ENCODE results near the gene ATP6V0C. TPM values are rescaled to one million over a fixed set of nuclear protein-coding genes. Genes with fewer than 3 reads are reported as not detected.

The ATP6V0C gene
- total and polyA plus RNA-seq, 4 donors: 17.6 to 132 (median 60.6) TPM

- TF ChIP-seq, protein P1, sequence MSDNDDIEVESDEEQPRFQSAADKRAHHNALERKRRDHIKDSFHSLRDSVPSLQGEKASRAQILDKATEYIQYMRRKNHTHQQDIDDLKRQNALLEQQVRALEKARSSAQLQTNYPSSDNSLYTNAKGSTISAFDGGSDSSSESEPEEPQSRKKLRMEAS (IDR thresholded peaks at IDR 0.05): no peak
- TF ChIP-seq, protein P2, sequence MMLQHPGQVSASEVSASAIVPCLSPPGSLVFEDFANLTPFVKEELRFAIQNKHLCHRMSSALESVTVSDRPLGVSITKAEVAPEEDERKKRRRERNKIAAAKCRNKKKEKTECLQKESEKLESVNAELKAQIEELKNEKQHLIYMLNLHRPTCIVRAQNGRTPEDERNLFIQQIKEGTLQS (IDR thresholded peaks at IDR 0.05): no peak
Observed at GRCh38 chr16:2517954-2518605, 4.3 kb downstream of the ATP6V0C start (continued).

- no peak for DNase-seq (ENCODE audit: low spot score)
- Histone ChIP-seq H3K27ac (ENCODE audit: low read depth in 1 of 2, low read length in 2 of 2) (peak overlapping the region in 1 of 2 donors; percentile 56), H3K27me3 (ENCODE audit: control insufficient read depth in 4 of 4, insufficient read depth in 4 of 4, low read length in 3 of 4) (no peaks in the 10 kb centered on the region), H3K4me3 (ENCODE audit: low read depth in 1 of 3, low read length in 3 of 3) (no peak overlapping the region), H3K36me3 (ENCODE audit: control insufficient read depth in 4 of 4, insufficient read depth in 3 of 4, low read depth in 1 of 4, low read length in 3 of 4) (peaks cover 0 to 2% (median 2%) of the 10 kb centered on the region in 4 donors), H3K9ac (ENCODE audit: low read depth in 1 of 2, low read length in 2 of 2) (no peak overlapping the region), H3K9me3 (ENCODE audit: control insufficient read depth in 4 of 4, low read length in 3 of 4) (no peaks in the 10 kb centered on the region), H3K4me1 (ENCODE audit: control insufficient read depth in 4 of 4, insufficient read depth in 4 of 4, low read length in 3 of 4) (peaks cover 26 to 76% (median 71%) of the 10 kb centered on the region in 4 donors)
- TF ChIP-seq GABPA (IDR thresholded peaks at IDR 0.05 in 1 of 2, conservative IDR thresholded peaks at IDR 0.05 in 1 of 2) (no peak), TAF1 (conservative IDR thresholded peaks at IDR 0.05) (no peak), EGR1 (IDR thresholded peaks at IDR 0.05; ENCODE audit: low read depth in 2 of 2) (no peak), JUND (IDR thresholded peaks at IDR 0.05) (no peak), SP1 (IDR thresholded peaks at IDR 0.05) (no peak), FOXA1 (IDR thresholded peaks at IDR 0.05) (no peak), RAD21 (IDR thresholded peaks at IDR 0.05) (no peak), YY1 (IDR thresholded peaks at IDR 0.05) (no peak), HNF4G (IDR thresholded peaks at IDR 0.05) (no peak), NR2F2 (IDR thresholded peaks at IDR 0.05) (no peak), ZBTB33 (IDR thresholded peaks at IDR 0.05) (no peak), FOXA2 (IDR thresholded peaks at IDR 0.05) (no peak), RXRA (IDR thresholded peaks at IDR 0.05) (no peak), REST (IDR thresholded peaks at IDR 0.05) (no peak), HNF4A (conservative IDR thresholded peaks at IDR 0.05) (no peak)
- TF ChIP-seq, protein P1 (IDR thresholded peaks at IDR 0.05): no peak
- TF ChIP-seq, protein P3, sequence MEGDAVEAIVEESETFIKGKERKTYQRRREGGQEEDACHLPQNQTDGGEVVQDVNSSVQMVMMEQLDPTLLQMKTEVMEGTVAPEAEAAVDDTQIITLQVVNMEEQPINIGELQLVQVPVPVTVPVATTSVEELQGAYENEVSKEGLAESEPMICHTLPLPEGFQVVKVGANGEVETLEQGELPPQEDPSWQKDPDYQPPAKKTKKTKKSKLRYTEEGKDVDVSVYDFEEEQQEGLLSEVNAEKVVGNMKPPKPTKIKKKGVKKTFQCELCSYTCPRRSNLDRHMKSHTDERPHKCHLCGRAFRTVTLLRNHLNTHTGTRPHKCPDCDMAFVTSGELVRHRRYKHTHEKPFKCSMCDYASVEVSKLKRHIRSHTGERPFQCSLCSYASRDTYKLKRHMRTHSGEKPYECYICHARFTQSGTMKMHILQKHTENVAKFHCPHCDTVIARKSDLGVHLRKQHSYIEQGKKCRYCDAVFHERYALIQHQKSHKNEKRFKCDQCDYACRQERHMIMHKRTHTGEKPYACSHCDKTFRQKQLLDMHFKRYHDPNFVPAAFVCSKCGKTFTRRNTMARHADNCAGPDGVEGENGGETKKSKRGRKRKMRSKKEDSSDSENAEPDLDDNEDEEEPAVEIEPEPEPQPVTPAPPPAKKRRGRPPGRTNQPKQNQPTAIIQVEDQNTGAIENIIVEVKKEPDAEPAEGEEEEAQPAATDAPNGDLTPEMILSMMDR (IDR thresholded peaks at IDR 0.05; ENCODE audit: low read depth, low read length, missing input control): no peak
- TF ChIP-seq, protein P2 (IDR thresholded peaks at IDR 0.05): no peak
- 82% methylated on average over 39 of the region's 39 CpGs for WGBS
Observed at GRCh38 chr16:2518823-2519710, 5.3 kb downstream of the ATP6V0C start.

Measured in liver (tissue), 9 donors.